ENCODE data around the gene BST2. TPM values are rescaled to one million over a fixed set of nuclear protein-coding genes. Genes with fewer than 3 reads are reported as not detected.
A peak's percentile ranks its signal among the peaks of the same experiment; 100 is the strongest.

BST2 gene
- total RNA-seq, 2 donors from 2014 or later: 113 to 144 TPM

- Histone ChIP-seq H3K4me1 (ENCODE audit: control insufficient read depth in 1 of 2, low read depth in 2 of 2) (peaks cover 0 to 9% of the 10 kb centered on the region in 2 donors), H3K27ac (peak overlapping the region in 1 of 2 donors; percentile 38), H3K4me3 (no peak overlapping the region), H3K9me3 (no peaks in the 10 kb centered on the region), H3K36me3 (no peaks in the 10 kb centered on the region), H3K27me3 (replicated peaks; ENCODE audit: insufficient read depth) (no peaks in the 10 kb centered on the region)
- no peak for TF ChIP-seq CTCF (IDR thresholded peaks at IDR 0.05)
- ATAC-seq (ENCODE audit: insufficient number of reproducible peaks, low FRiP score, low read depth): no peak
- DNase-seq (ENCODE audit: low spot score): no peak
Observed at GRCh38 chr19:17358395-17358794, 47.0 kb downstream of the BST2 start.

DNA sequence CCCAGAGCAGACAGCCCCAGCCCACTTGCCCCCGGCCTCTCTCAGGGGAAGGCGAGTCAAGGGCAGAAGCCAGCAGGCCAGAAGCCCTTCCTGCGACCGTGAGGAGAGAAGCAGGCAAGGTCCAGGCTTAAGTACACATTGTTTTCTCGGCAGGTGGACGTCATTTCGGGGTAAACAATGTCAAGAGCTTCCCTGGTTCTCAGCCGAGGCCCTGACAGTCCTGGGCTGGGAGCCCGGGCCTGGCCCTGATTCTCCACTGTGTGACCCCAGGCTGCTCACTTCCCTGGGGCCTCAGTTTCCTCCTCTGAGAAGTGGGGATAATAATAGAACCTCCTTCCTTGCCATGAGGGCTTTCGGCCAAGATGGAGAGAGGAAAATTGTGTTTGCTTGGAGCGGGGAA, 47.7 kb downstream of the BST2 start:
- Histone ChIP-seq H3K27me3 (replicated peaks; ENCODE audit: insufficient read depth) (no peaks in the 10 kb centered on the region), H3K9me3 (no peaks in the 10 kb centered on the region), H3K36me3 (no peaks in the 10 kb centered on the region), H3K4me3 (no peak overlapping the region), H3K4me1 (ENCODE audit: control insufficient read depth in 1 of 2, low read depth in 2 of 2) (peaks cover 0 to 14% of the 10 kb centered on the region in 2 donors), H3K27ac (peak overlapping the region; percentile 14 to 38)
- ATAC-seq (ENCODE audit: insufficient number of reproducible peaks, low FRiP score, low read depth): no peak
- no peak for TF ChIP-seq CTCF (IDR thresholded peaks at IDR 0.05)
- DNase-seq (ENCODE audit: low spot score): no peak

DNA sequence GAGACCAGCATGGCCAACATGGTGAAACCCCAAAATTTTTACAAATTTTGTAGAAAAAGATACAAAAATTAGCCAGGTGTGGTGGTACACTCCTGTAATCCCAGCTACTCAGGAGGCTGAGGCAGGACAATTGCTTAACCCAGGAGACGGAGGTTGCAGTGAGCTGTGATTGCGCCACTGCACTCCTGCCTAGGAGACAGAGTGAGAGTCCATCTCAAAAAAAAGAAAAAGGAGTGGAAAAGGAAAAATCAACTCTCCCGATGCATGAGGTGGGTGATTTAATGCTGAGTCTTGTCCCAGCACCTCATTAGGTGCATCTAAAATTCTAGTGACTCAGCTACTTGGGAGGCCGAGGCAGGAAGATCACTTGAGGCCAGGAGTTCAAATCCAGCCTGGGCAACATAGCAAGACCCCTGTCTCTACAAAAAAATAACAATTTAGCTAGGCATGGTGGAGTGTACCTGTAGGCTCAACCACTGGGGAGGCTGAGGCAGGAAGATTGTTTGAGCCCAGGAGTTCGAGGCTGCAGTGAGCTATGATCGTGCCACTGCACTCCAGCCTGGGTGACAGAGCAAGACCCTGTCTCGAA, 48.3 kb downstream of the BST2 start:
- ATAC-seq (ENCODE audit: insufficient number of reproducible peaks, low FRiP score, low read depth): no peak
- no peak overlapping the region for H3K4me3 ChIP-seq
- no peaks in the 10 kb centered on the region for H3K27me3 ChIP-seq (replicated peaks; ENCODE audit: insufficient read depth)
- H3K36me3 ChIP-seq: no peaks in the 10 kb centered on the region
- DNase-seq (ENCODE audit: low spot score): no peak
- H3K27ac ChIP-seq: no peak overlapping the region
- TF ChIP-seq CTCF (IDR thresholded peaks at IDR 0.05): no peak
- H3K9me3 ChIP-seq: no peaks in the 10 kb centered on the region
- H3K4me1 ChIP-seq (ENCODE audit: control insufficient read depth in 1 of 2, low read depth in 2 of 2): peaks cover 0 to 17% of the 10 kb centered on the region in 2 donors

- H3K9me3 ChIP-seq: no peaks in the 10 kb centered on the region
- ATAC-seq (ENCODE audit: insufficient number of reproducible peaks, low FRiP score, low read depth): no peak
- DNase-seq (ENCODE audit: low spot score): no peak
- TF ChIP-seq CTCF (IDR thresholded peaks at IDR 0.05): no peak
- no peak overlapping the region for H3K27ac ChIP-seq
- H3K4me1 ChIP-seq (ENCODE audit: control insufficient read depth in 1 of 2, low read depth in 2 of 2): peaks cover 6 to 29% of the 10 kb centered on the region in 2 donors
- no peaks in the 10 kb centered on the region for H3K27me3 ChIP-seq (replicated peaks; ENCODE audit: insufficient read depth)
- H3K4me3 ChIP-seq: no peak overlapping the region
- H3K36me3 ChIP-seq: no peaks in the 10 kb centered on the region
Observed at GRCh38 chr19:17353386-17353785, 52.0 kb downstream of the BST2 start.

Other genes with a start within 250 kb of the BST2 start
- 10 to 100 TPM; 11.5 to 13.7 TPM for gene USE1, start 190.3 kb downstream of the BST2 start, total RNA-seq
- gene OCEL1, start 179.4 kb downstream of the BST2 start, total RNA-seq: 10 to 100 TPM; 12.4 to 13.3 TPM
- 10 to 100 TPM; 42.0 to 68.1 TPM for gene NR2F6, start 159.7 kb downstream of the BST2 start, total RNA-seq
- 1 to 10 TPM; 3.5 to 4.0 TPM for gene USHBP1, start 140.9 kb downstream of the BST2 start, total RNA-seq
- 10 to 100 TPM; 55.2 to 87.2 TPM for gene BABAM1, start 138.2 kb downstream of the BST2 start, total RNA-seq
- 1 to 10 TPM in 1 of 2 donors, not detected in 1; 1.2 TPM for gene ANKLE1, start 123.7 kb downstream of the BST2 start, total RNA-seq
- 10 to 100 TPM in 1 of 2 donors, 1 to 10 TPM in 1; 9.8 to 24.0 TPM for gene ABHD8, start 102.2 kb downstream of the BST2 start, total RNA-seq
- gene MRPL34, start 99.8 kb downstream of the BST2 start, total RNA-seq: 100 to 1,000 TPM; 132 to 140 TPM
- 10 to 100 TPM in 1 of 2 donors, 1 to 10 TPM in 1; 8.9 to 13.5 TPM for gene DDA1, start 96.1 kb downstream of the BST2 start, total RNA-seq
- gene ANO8, start 70.8 kb downstream of the BST2 start, total RNA-seq: 10 to 100 TPM in 1 of 2 donors, 1 to 10 TPM in 1; 9.5 to 13.4 TPM
- 10 to 100 TPM; 20.7 to 72.5 TPM for gene GTPBP3, start 68.1 kb downstream of the BST2 start, total RNA-seq
- gene PLVAP, start 28.3 kb downstream of the BST2 start, total RNA-seq: 100 to 1,000 TPM; 120 to 126 TPM
- not detected for gene CCDC194, start 11.4 kb downstream of the BST2 start, total RNA-seq
- gene MVB12A, start 14.4 kb upstream of the BST2 start, total RNA-seq: 100 to 1,000 TPM in 1 of 2 donors, 10 to 100 TPM in 1; 25.3 to 103 TPM
- gene TMEM221, start 43.0 kb upstream of the BST2 start, total RNA-seq: not detected
- gene NXNL1, start 55.3 kb upstream of the BST2 start, total RNA-seq: not detected
- 10 to 100 TPM; 29.1 to 36.4 TPM for gene SLC27A1, start 64.9 kb upstream of the BST2 start, total RNA-seq
- gene PGLS, start 106.0 kb upstream of the BST2 start, total RNA-seq: 10 to 100 TPM; 67.4 to 92.9 TPM
- 10 to 100 TPM; 73.7 to 94.1 TPM for gene COLGALT1, start 150.0 kb upstream of the BST2 start, total RNA-seq

All from thoracic aorta (tissue), 2 donors.